Stomach (tissue), 9 donors: Measurements from ENCODE around the gene AIFM3. TPM values are rescaled to one million over a fixed set of nuclear protein-coding genes. Genes with fewer than 3 reads are reported as not detected.

ENCODE experiments used
- DNase-seq, 2 donors: peaks; one replicate each; pipeline versions ENCODE4 v3.0.0 to v3.0.0-alpha.2; 2013 to 2019
- H3K27ac ChIP-seq, 5 donors: fragments of 200-600 bp in 4 of 5; sonication (generic) in 4 of 5; one replicate each; pipeline ENCODE4 v1.5.1; 2013 to 2019; ENCODE audit warnings: mild to moderate bottlenecking in 1 of 5, moderate library complexity in 1 of 5
- H3K27me3 ChIP-seq, 3 donors: fragments of 200-600 bp; sonication (generic); one replicate each; pipeline ENCODE4 v1.5.1; 2017 to 2019; ENCODE audit warnings: mixed run types in 1 of 3
- H3K36me3 ChIP-seq, 4 donors: fragments of 200-600 bp; sonication (generic); 1 replicate in 3 of 4; 2 replicates in 1 of 4; pipeline ENCODE4 v1.5.1; 2016 to 2019
- H3K4me1 ChIP-seq, 4 donors: fragments of 200-600 bp; sonication (generic); one replicate each; pipeline ENCODE4 v1.5.1; 2016 to 2019
- H3K4me3 ChIP-seq, 4 donors: fragments of 200-600 bp; sonication (generic) in 3 of 4; one replicate each; pipeline ENCODE4 v1.5.1; 2016 to 2019; ENCODE audit warnings: mild to moderate bottlenecking in 1 of 4
- H3K9me3 ChIP-seq, 4 donors: fragments of 200-600 bp; sonication (generic); one replicate each; pipeline ENCODE4 v1.5.1; 2016 to 2019
- EP300 ChIP-seq: sonication (generic); formaldehyde crosslinking; IDR thresholded peaks from one replicate; pipeline ENCODE4 v1.6.1; 2017; ENCODE audit warnings: antibody characterized with exemption
- POLR2A ChIP-seq, 4 donors: fragments of 450-650 bp; IDR thresholded peaks; one replicate each; pipeline ENCODE4 v1.6.1; 2016; ENCODE audit warnings: antibody characterized with exemption in 4 of 4, control low read depth in 2 of 4, mild to moderate bottlenecking in 1 of 4, moderate library complexity in 1 of 4
- POLR2AphosphoS5 ChIP-seq, 3 donors: sonication (generic); formaldehyde crosslinking; IDR thresholded peaks; one replicate each; pipeline ENCODE4 v1.6.1; 2016; ENCODE audit warnings: antibody characterized with exemption in 3 of 3
- WGBS, 5 donors: extraction: QIAGEN DNeasy Blood & Tissue Kit in 3 of 5; methylation state at CpG; one replicate each; pipeline versions ENCODE4 v1.1.5 to v1.1.7; 2013 to 2018; 5-methylcytosine and 5-hydroxymethylcytosine counted together
- intact Hi-C: fragments of 100-400 bp; cut with DNase I; formaldehyde crosslinking; loops from one replicate; pipeline ENCODE4 v1.15.1; 2023; ENCODE audit warnings: low total_unique reads
- polyA plus RNA-seq, 3 donors: library from polyadenylated mRNA; stranded (reverse); fragments of 200-250 nt; gene quantifications; one replicate each; pipeline ENCODE4 v1.2.3, GENCODE V29; 2013
- total RNA-seq, 5 donors: library from RNA; depleted of rRNA; stranded (reverse); fragments of >200 nt; gene quantifications; one replicate each; pipeline versions ENCODE4 v1.1.0 to v1.2.3, GENCODE V29; 2014 to 2016
- TF ChIP-seq, protein P1 (sequence below), 7 experiments: fragments of 450-650 bp in 4 of 7; fragments of 200-600 bp in 3 of 7; sonication (generic) in 3 of 7; IDR thresholded peaks; one replicate each; pipeline ENCODE4 v1.5.1; 2016 to 2019; ENCODE audit warnings: antibody characterized with exemption in 7 of 7, control low read depth in 2 of 7, mild to moderate bottlenecking in 1 of 7
- donor health status: healthy with polysubstance abuse.
- donor health status: Bipolar disorder and iron deficiency.
- donor health status: healthy.

AIFM3 gene
- total and polyA plus RNA-seq, 8 donors: 0.55 to 157 (median 2.1) TPM; not detected in 3

DNA sequence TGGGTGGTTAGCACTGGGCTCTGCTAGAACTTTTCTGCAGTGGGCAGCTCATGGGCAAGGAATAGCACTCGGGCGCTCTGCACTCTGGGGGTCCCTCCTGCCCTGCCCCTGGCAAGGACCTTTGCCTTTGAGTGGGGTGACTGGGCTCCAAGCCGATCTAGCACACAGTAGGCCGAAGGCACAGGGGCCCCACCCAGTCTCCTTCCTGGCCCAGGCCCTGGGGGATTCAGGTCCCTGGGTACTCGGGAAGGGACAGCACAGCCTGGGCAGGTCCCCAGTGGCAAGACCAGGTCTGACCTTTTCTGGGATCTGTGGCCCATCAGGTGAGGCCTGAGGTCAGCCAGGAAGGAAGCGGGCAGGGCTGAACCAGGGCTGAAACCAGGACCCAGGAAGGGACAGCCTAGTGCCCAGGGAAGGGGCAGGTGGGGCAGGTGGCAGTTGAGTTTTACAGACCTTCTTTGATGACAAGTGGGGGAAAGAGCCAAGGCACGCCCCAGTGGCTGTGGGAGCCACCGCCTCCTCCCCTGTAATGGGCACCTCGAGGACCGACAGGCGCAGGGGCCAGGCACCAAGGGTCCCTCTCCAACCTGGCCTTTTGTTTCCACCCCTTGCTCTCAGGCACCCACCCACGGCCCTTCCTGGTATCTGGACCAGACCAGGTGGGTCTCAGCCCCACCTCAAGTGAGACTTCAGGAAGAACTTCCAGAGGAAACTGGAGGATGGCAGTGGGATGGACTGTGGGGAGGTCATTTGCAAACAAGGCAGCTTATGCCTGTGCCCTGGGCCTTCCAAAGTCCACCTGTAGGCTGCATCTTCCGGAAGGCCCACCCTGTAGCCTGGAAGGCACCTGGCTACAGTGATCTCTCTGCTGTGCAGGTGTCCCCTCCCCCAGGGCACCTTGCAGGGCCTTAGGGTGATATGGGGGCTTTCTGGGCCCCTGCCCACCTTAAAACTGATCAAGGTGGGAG, 883 bp upstream of the AIFM3 start:
- TF ChIP-seq POLR2A (IDR thresholded peaks at IDR 0.05) (no peak), POLR2AphosphoS5 (IDR thresholded peaks at IDR 0.05) (no peak), EP300 (no peak)
- TF ChIP-seq, protein P1, sequence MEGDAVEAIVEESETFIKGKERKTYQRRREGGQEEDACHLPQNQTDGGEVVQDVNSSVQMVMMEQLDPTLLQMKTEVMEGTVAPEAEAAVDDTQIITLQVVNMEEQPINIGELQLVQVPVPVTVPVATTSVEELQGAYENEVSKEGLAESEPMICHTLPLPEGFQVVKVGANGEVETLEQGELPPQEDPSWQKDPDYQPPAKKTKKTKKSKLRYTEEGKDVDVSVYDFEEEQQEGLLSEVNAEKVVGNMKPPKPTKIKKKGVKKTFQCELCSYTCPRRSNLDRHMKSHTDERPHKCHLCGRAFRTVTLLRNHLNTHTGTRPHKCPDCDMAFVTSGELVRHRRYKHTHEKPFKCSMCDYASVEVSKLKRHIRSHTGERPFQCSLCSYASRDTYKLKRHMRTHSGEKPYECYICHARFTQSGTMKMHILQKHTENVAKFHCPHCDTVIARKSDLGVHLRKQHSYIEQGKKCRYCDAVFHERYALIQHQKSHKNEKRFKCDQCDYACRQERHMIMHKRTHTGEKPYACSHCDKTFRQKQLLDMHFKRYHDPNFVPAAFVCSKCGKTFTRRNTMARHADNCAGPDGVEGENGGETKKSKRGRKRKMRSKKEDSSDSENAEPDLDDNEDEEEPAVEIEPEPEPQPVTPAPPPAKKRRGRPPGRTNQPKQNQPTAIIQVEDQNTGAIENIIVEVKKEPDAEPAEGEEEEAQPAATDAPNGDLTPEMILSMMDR (IDR thresholded peaks at IDR 0.05): no peak
- Histone ChIP-seq H3K27me3 (peaks cover 0 to 33% (median 13%) of the 10 kb centered on the region in 3 donors), H3K4me1 (peaks cover 9 to 35% (median 14%) of the 10 kb centered on the region in 4 donors), H3K9me3 (no peaks in the 10 kb centered on the region), H3K4me3 (no peak overlapping the region), H3K27ac (no peak overlapping the region), H3K36me3 (no peaks in the 10 kb centered on the region)
- DNase-seq: no peak
- 74 to 84% (median 81%) methylated on average over 6 to 13 of the region's 13 CpGs for WGBS, 5 donors
- intact Hi-C loops: loop anchor here (10.0 kb wide), 1 partner anchor 59 kb away; no protein-coding TSS in a partner anchor

DNA sequence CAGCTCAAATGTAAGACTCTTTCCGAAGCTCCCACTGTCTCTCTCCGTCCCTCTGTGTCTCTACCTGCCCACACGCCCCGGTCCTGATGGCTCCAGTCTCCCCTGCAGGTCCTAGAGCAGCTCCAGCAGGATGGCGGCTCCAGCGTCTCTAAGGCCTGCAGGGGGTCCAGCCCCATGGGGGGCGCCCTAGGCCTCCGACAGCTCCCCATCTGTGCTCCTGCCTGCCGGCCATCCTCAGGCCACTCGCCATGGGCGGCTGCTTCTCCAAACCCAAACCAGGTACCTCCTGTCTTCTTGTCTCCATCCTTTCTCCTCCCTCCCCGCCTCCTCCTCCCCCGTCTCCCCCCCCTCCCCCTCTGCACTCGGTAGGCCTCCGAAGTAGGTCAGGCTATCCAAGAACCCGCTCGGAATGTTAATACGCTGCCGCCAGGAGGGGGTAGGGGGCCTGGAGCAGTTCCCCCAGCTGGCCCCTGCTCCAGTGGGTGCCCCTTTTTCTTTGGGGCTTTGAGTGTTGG, 699 bp downstream of the AIFM3 start:
- Histone ChIP-seq H3K4me1 (peaks cover 9 to 26% (median 12%) of the 10 kb centered on the region in 4 donors), H3K27ac (no peak overlapping the region), H3K9me3 (no peaks in the 10 kb centered on the region), H3K4me3 (no peak overlapping the region), H3K36me3 (no peaks in the 10 kb centered on the region), H3K27me3 (peaks cover 0 to 30% (median 13%) of the 10 kb centered on the region in 3 donors)
- WGBS, 5 donors: 55 to 66% (median 65%) methylated on average over 14 to 19 of the region's 19 CpGs
- TF ChIP-seq POLR2A (IDR thresholded peaks at IDR 0.05): no peak
- TF ChIP-seq POLR2AphosphoS5 (IDR thresholded peaks at IDR 0.05): no peak
- TF ChIP-seq, protein P1 (IDR thresholded peaks at IDR 0.05): no peak
- no peak for TF ChIP-seq EP300
- DNase-seq: no peak
- intact Hi-C loops: loop anchor here (10.0 kb wide), 1 partner anchor 57 kb away; no protein-coding TSS in a partner anchor

DNA sequence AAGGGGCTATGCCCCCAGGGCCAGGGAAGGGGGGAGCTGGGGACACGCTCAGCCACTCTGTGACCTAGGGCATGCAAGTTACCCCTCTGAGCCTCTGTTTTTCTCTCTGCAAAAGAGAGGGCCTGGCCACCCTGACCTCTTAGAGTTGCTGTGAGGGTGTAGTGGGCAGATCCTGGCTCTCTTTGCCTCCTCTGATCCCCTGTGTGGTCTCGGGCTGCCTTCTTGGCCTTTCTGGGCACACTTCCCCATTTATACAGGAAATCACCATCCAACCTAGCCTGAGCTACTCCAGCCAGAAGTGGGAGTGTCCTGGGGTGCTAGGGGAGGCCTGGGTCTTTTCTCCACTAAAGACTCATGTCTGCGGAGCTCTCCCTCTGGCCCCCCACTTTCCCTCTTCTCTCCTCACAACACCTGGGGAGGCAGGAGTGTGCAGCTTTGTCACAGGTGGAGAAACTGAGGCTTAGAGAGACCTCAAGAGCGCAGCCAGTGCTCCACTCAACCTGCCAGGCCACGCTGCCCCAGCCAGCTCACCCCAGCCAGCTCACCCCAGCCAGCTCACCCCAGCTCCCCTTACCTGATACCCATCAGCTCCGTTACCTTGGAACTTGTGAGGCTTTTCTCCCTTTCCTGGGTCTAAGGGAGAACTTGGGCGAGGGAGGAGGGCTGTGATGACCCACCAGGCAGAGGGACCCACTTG, 1.4 kb downstream of the AIFM3 start:
- H3K27ac ChIP-seq: no peak overlapping the region
- intact Hi-C loops: loop anchor here (10.0 kb wide), 1 partner anchor 56 kb away; no protein-coding TSS in a partner anchor
- H3K9me3 ChIP-seq: no peaks in the 10 kb centered on the region
- DNase-seq: no peak
- no peaks in the 10 kb centered on the region for H3K36me3 ChIP-seq
- WGBS, 5 donors: 76 to 87% (median 78%) methylated on average over 7 of the region's 7 CpGs
- H3K27me3 ChIP-seq: peaks cover 0 to 23% (median 13%) of the 10 kb centered on the region in 3 donors
- H3K4me1 ChIP-seq: peaks cover 9 to 26% (median 12%) of the 10 kb centered on the region in 4 donors
- TF ChIP-seq, protein P1 (IDR thresholded peaks at IDR 0.05): no peak
- H3K4me3 ChIP-seq: no peak overlapping the region
